Measurements from ENCODE around the gene PRKAG2.

PRKAG2 gene

DNA sequence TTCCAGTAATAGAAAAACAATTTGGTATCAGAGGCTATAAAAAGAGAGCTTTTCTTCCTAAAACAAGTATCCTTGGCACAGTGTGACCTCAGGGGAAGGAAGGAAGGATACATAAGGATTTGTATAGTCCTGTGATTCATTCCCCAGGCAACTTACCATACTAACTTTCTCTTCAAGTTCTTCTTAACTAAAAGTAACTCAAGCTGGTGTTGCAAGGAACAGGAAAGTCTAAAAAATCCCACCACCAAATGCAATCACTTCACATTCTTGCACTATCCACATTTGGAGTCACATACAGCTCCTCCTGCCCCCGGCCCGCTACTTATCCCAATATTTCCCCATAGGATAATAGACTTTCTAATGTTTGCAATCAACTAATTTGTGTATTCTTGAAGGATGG, 84.8 kb downstream of the PRKAG2 start:
- Histone ChIP-seq H3K36me3 (replicated peaks; ENCODE audit: low read depth, low read length) (no peaks in the 10 kb centered on the region), H3K27me3 (ENCODE audit: low read depth, low read length) (peaks cover 9% of the 10 kb centered on the region; the same call in 1 of the 2 replicates), H3K9ac (ENCODE audit: low read length) (no peak overlapping the region), H3K9me3 (ENCODE audit: insufficient read depth, low read length) (no peaks in the 10 kb centered on the region), H3K4me3 (ENCODE audit: low read length) (no peak overlapping the region), H3K4me2 (ENCODE audit: low read length) (no peak overlapping the region), H3K79me2 (ENCODE audit: low read length) (no peaks in the 10 kb centered on the region), H2AFZ (ENCODE audit: low read depth, low read length) (no peak overlapping the region), H3K4me1 (ENCODE audit: low read length) (peaks cover 36% of the 10 kb centered on the region), H3K27ac (ENCODE audit: low read length) (no peak overlapping the region), H4K20me1 (ENCODE audit: insufficient read depth, low read length) (no peaks in the 10 kb centered on the region)
- no peak for TF ChIP-seq EZH2phosphoT487 (IDR thresholded peaks at IDR 0.05; ENCODE audit: low read depth)
- TF ChIP-seq, protein P1, sequence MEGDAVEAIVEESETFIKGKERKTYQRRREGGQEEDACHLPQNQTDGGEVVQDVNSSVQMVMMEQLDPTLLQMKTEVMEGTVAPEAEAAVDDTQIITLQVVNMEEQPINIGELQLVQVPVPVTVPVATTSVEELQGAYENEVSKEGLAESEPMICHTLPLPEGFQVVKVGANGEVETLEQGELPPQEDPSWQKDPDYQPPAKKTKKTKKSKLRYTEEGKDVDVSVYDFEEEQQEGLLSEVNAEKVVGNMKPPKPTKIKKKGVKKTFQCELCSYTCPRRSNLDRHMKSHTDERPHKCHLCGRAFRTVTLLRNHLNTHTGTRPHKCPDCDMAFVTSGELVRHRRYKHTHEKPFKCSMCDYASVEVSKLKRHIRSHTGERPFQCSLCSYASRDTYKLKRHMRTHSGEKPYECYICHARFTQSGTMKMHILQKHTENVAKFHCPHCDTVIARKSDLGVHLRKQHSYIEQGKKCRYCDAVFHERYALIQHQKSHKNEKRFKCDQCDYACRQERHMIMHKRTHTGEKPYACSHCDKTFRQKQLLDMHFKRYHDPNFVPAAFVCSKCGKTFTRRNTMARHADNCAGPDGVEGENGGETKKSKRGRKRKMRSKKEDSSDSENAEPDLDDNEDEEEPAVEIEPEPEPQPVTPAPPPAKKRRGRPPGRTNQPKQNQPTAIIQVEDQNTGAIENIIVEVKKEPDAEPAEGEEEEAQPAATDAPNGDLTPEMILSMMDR (IDR thresholded peaks at IDR 0.05; ENCODE audit: low read depth, low read length): no peak

DNA sequence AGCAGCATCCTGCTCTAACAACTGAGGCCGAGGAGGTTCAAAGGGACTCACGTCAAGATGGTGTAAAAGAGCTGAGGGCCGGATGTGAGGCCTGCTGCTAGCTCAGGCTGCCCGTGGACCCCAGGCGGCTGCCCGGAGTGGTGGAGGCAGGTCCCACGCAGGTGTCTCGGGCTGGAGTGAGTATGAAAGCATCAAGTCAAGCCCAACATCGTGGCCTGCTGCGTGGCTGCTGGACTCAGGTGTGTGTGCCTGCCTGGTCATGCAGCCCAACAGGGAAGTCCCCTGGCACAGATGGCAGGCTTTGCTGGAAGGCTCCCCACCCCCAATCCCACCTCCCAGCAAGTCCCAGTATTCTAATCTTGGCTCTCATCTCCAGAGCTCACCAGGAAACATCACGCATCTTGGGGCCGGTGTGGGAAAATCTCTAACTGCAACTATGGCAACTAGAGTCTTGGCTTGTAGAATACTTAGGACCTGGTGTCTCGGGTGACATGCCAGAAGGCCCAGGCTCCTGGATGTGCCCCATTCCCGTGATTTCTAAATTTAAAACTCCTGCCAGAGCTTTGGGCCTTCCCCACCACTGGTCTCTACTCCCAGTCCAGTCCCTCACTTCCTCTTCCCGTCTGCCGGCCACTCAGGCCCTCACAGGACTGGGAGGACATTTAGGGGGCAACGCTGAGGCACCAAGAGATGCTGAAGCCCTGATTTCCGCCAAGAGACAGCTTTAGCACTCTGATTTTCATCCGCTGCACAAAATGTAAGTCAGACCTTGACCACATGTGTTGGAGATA, 85.9 kb downstream of the PRKAG2 start:
- H3K79me2 ChIP-seq (ENCODE audit: low read length): no peaks in the 10 kb centered on the region
- no peak overlapping the region for H3K4me3 ChIP-seq (ENCODE audit: low read length)
- peaks cover 30% of the 10 kb centered on the region for H3K4me1 ChIP-seq (ENCODE audit: low read length)
- H4K20me1 ChIP-seq (ENCODE audit: insufficient read depth, low read length): no peaks in the 10 kb centered on the region
- H3K27ac ChIP-seq (ENCODE audit: low read length): no peak overlapping the region
- no peaks in the 10 kb centered on the region for H3K9me3 ChIP-seq (ENCODE audit: insufficient read depth, low read length)
- TF ChIP-seq, protein P1 (IDR thresholded peaks at IDR 0.05; ENCODE audit: low read depth, low read length): no peak
- no peak for TF ChIP-seq EZH2phosphoT487 (IDR thresholded peaks at IDR 0.05; ENCODE audit: low read depth)
- peaks cover 9% of the 10 kb centered on the region; the same call in 1 of the 2 replicates for H3K27me3 ChIP-seq (ENCODE audit: low read depth, low read length)
- H3K4me2 ChIP-seq (ENCODE audit: low read length): no peak overlapping the region
- no peaks in the 10 kb centered on the region for H3K36me3 ChIP-seq (replicated peaks; ENCODE audit: low read depth, low read length)
- H2AFZ ChIP-seq (ENCODE audit: low read depth, low read length): no peak overlapping the region
- H3K9ac ChIP-seq (ENCODE audit: low read length): no peak overlapping the region

DNA sequence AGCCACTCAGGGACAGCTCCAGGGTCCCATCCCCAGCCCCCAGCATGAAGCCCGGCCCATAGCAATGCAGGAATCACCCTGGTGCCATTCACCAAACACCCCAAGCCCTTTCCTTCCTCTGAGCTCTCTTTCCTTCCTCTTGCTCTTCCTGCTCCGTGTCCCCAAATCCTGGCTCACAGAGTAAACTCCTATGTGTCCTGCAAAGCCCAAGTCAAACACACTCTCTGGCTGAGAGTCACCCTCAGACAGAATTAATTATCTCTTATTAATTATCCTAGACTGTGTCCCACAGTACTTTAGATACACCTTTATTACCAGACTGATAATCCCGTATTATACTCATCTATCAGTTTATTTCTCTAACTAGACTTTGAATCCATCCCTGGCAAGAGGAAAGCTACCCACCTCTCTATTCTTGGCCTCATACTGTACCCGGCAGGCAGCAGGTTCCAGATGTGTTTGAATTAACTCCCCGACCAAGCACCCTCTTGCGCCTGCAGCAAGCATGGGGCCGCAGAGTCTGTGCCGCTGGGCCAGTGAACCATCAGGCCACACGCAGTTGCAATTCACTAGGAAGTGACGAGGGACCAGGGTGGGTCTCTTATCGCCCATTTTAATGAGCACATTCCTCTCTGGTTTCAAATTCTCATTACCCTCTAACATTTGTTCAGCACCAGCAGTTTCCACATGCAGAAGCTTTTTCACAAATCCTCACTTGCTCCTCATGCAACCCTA, 86.7 kb downstream of the PRKAG2 start:
- H3K4me3 ChIP-seq (ENCODE audit: low read length): no peak overlapping the region
- peaks cover 9% of the 10 kb centered on the region; the same call in 1 of the 2 replicates for H3K27me3 ChIP-seq (ENCODE audit: low read depth, low read length)
- H3K9me3 ChIP-seq (ENCODE audit: insufficient read depth, low read length): no peaks in the 10 kb centered on the region
- H3K27ac ChIP-seq (ENCODE audit: low read length): no peak overlapping the region
- H3K79me2 ChIP-seq (ENCODE audit: low read length): no peaks in the 10 kb centered on the region
- H3K4me1 ChIP-seq (ENCODE audit: low read length): peaks cover 25% of the 10 kb centered on the region
- no peak overlapping the region for H2AFZ ChIP-seq (ENCODE audit: low read depth, low read length)
- H3K9ac ChIP-seq (ENCODE audit: low read length): no peak overlapping the region
- no peak overlapping the region for H3K4me2 ChIP-seq (ENCODE audit: low read length)
- no peaks in the 10 kb centered on the region for H4K20me1 ChIP-seq (ENCODE audit: insufficient read depth, low read length)
- H3K36me3 ChIP-seq (replicated peaks; ENCODE audit: low read depth, low read length): no peaks in the 10 kb centered on the region
- TF ChIP-seq, protein P1 (IDR thresholded peaks at IDR 0.05; ENCODE audit: low read depth, low read length): no peak
- TF ChIP-seq EZH2phosphoT487 (IDR thresholded peaks at IDR 0.05; ENCODE audit: low read depth): no peak

DNA sequence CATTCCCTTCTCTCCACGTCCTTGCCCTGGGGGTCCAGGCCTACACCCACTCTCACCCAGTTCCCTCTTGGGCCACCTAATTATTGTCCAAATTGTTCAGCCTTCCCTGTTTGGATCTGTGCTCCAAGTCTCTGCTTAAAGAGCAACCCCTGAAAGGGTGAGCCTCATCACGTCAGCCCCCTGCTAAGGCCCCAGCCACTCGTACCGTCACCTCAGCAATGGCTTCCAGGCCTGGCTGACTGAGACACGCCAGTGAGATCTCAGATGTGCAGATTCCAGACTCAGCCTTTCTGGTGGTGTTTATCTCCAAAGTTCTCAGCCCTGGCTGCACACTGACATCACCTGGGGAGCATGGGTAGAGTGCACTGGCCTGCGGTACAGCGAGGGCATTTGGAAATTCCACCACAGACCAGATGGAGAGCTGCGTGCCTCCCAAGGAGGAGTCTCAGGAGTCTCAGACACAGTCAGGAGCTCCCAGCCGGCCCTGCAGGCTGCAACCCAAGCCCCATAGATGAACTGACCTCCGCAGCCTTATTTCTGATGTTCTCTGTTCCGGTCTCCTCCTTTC, 87.5 kb downstream of the PRKAG2 start:
- peaks cover 18% of the 10 kb centered on the region for H3K4me1 ChIP-seq (ENCODE audit: low read length)
- no peaks in the 10 kb centered on the region for H4K20me1 ChIP-seq (ENCODE audit: insufficient read depth, low read length)
- H3K4me3 ChIP-seq (ENCODE audit: low read length): no peak overlapping the region
- no peaks in the 10 kb centered on the region for H3K79me2 ChIP-seq (ENCODE audit: low read length)
- H3K4me2 ChIP-seq (ENCODE audit: low read length): peak overlapping the region; percentile 16; the same call in 1 of the 2 replicates
- H3K9ac ChIP-seq (ENCODE audit: low read length): no peak overlapping the region
- peaks cover 9% of the 10 kb centered on the region; the same call in 1 of the 2 replicates for H3K27me3 ChIP-seq (ENCODE audit: low read depth, low read length)
- H3K9me3 ChIP-seq (ENCODE audit: insufficient read depth, low read length): no peaks in the 10 kb centered on the region
- no peak for TF ChIP-seq EZH2phosphoT487 (IDR thresholded peaks at IDR 0.05; ENCODE audit: low read depth)
- TF ChIP-seq, protein P1 (IDR thresholded peaks at IDR 0.05; ENCODE audit: low read depth, low read length): no peak
- no peaks in the 10 kb centered on the region for H3K36me3 ChIP-seq (replicated peaks; ENCODE audit: low read depth, low read length)
- H2AFZ ChIP-seq (ENCODE audit: low read depth, low read length): no peak overlapping the region
- H3K27ac ChIP-seq (ENCODE audit: low read length): no peak overlapping the region
